Endothelial cell of umbilical vein (primary cell): ENCODE measurements around the gene SLC16A5. TPM values are rescaled to one million over a fixed set of nuclear protein-coding genes. Genes with fewer than 3 reads are reported as not detected.

Source experiments
- BruUV-seq: library from RNA; stranded (reverse); fragments of 400-500 nt; replicated peaks from 2 replicates; lab custom pipeline; 2021; lab: Mats Ljungman, UMichigan
- CTCF ChIA-PET: fragments of 300-600, 350-600 bp; sonication (Branson Sonifier 250); formaldehyde crosslinking; loops from one replicate; lab custom pipeline; 2021; ENCODE audit warnings: antibody characterized with exemption, inconsistent platforms; lab: Charles Lee
- POLR2A ChIA-PET: fragments of 300-600, 350-600 bp; sonication (Branson Sonifier 250); formaldehyde crosslinking; loops from one replicate; lab custom pipeline; 2021; ENCODE audit warnings: antibody characterized with exemption, inconsistent platforms; lab: Charles Lee
- DNase-seq: peaks from one replicate; pipeline ENCODE4 v3.0.0-alpha.2; 2011; ENCODE audit warnings: low read depth, low spot score
- FAIRE-seq: peaks from 2 replicates; lab custom pipeline; 2011; peaks lifted over from hg19 to GRCh38; lab: Jason Lieb, UNC
- H2AFZ ChIP-seq: 2 replicates; pipeline ENCODE4 v1.6.0; 2012; ENCODE audit warnings: low read depth, low read length, control low read depth, inconsistent platforms
- H3K27ac ChIP-seq: 2 replicates; pipeline ENCODE4 v1.5.1; 2011; ENCODE audit warnings: low read depth, mild to moderate bottlenecking, control low read depth, low read length, moderate library complexity; ENCODE audit not compliant: insufficient read depth
- H3K27me3 ChIP-seq, 2 experiments: 2 replicates each; pipeline versions ENCODE4 v1.6.0 to v1.6.1; 2011; ENCODE audit warnings: low read length in 2 of 2, mixed read lengths in 1 of 2; ENCODE audit not compliant: control insufficient read depth in 2 of 2, insufficient read depth in 2 of 2
- H3K36me3 ChIP-seq, 2 experiments: 2 replicates in 1 of 2; 3 replicates in 1 of 2; pipeline ENCODE4 v1.5.1; 2011; ENCODE audit warnings: low read length in 2 of 2, mild to moderate bottlenecking in 1 of 2, moderate library complexity in 1 of 2; ENCODE audit not compliant: control insufficient read depth in 2 of 2, insufficient read depth in 2 of 2; ENCODE audit errors: extremely low read depth in 1 of 2
- H3K4me1 ChIP-seq: 3 replicates; pipeline ENCODE4 v1.5.1; 2011; ENCODE audit warnings: mild to moderate bottlenecking, low read length; ENCODE audit not compliant: control insufficient read depth, insufficient read depth; ENCODE audit errors: extremely low read depth
- H3K4me2 ChIP-seq: 2 replicates; pipeline ENCODE4 v1.6.1; 2011; ENCODE audit warnings: low read length, control low read depth, mixed read lengths; ENCODE audit not compliant: insufficient read depth
- H3K4me3 ChIP-seq, 3 experiments: fragments of 200-600 bp in 1 of 3; sonication (generic), shearing (Covaris generic) in 1 of 3; replicated peaks in 1 of 3; 2 replicates each; pipeline ENCODE4 v1.5.1; 2011 to 2016; ENCODE audit warnings: control low read depth in 3 of 3, low read length in 3 of 3, mild to moderate bottlenecking in 2 of 3, inconsistent platforms in 1 of 3, low read depth in 1 of 3, moderate library complexity in 1 of 3; ENCODE audit not compliant: insufficient read depth in 1 of 3
- H3K79me2 ChIP-seq: 2 replicates; pipeline ENCODE4 v1.6.0; 2012; ENCODE audit warnings: low read length, inconsistent platforms; ENCODE audit not compliant: control insufficient read depth, insufficient read depth
- H3K9ac ChIP-seq: replicated peaks from 2 replicates; pipeline ENCODE3; 2011; ENCODE audit warnings: low read length, control low read depth; ENCODE audit not compliant: insufficient read depth; ENCODE audit errors: extremely low read depth
- H3K9me1 ChIP-seq: replicated peaks from 3 replicates; pipeline ENCODE4 v1.6.0; 2011; ENCODE audit warnings: mild to moderate bottlenecking, low read length; ENCODE audit not compliant: control insufficient read depth, insufficient read depth; ENCODE audit errors: extremely low read depth
- H3K9me3 ChIP-seq: replicated peaks from 2 replicates; pipeline ENCODE4 v1.5.1; 2012; ENCODE audit warnings: low read length, inconsistent platforms; ENCODE audit not compliant: control insufficient read depth, insufficient read depth
- H4K20me1 ChIP-seq: replicated peaks from 2 replicates; pipeline ENCODE3; 2011; ENCODE audit warnings: mild to moderate bottlenecking, low read length; ENCODE audit not compliant: control insufficient read depth, insufficient read depth; ENCODE audit errors: extremely low read depth
- EZH2 ChIP-seq: IDR thresholded peaks from 2 replicates; pipeline ENCODE4 v1.6.1; 2012; ENCODE audit warnings: borderline replicate concordance, low read depth, mild to moderate bottlenecking, moderate library complexity, low read length, inconsistent platforms; ENCODE audit not compliant: severe bottlenecking
- FOS ChIP-seq: IDR thresholded peaks from 2 replicates; pipeline ENCODE4 v1.6.1; 2011; ENCODE audit warnings: mild to moderate bottlenecking, low read length, moderate library complexity, borderline replicate concordance; ENCODE audit not compliant: insufficient read depth
- POLR2A ChIP-seq: IDR thresholded peaks from 2 replicates; pipeline ENCODE4 v1.6.1; 2012; ENCODE audit warnings: low read depth, mild to moderate bottlenecking, control low read depth, low read length
- POLR2AphosphoS5 ChIP-seq: IDR thresholded peaks from 2 replicates; pipeline ENCODE4 v1.6.1; 2012; ENCODE audit warnings: low read depth, mild to moderate bottlenecking, control low read depth, low read length, moderate library complexity; ENCODE audit not compliant: insufficient read depth
- dilution Hi-C: fragments of 300-500 bp; cut with MboI; formaldehyde crosslinking; loops from one replicate; pipeline ENCODE4 v1.15.0; 2019; ENCODE audit warnings: low sequenced_read_pairs; ENCODE audit not compliant: extremely low pct_ligation_motif_present
- intact Hi-C: fragments of 100-400 bp; cut with micrococcal nuclease; formaldehyde crosslinking; loops from one replicate; pipeline ENCODE4 v1.10.0; 2022
- polyA plus RNA-seq, 4 experiments: library from polyadenylated mRNA; depleted of rRNA in 3 of 4; stranded (reverse) in 3 of 4; unstranded in 1 of 4; fragments of >200 nt; gene quantifications; 2 replicates each; pipeline versions ENCODE4 v1.2.1 to v1.2.3, GENCODE V29; 2011 to 2012; ENCODE audit warnings: missing spikeins in 1 of 4
- total RNA-seq: library from RNA; stranded (reverse); gene quantifications from 2 replicates; pipeline ENCODE4 v1.2.3, GENCODE V29; 2021
- TF ChIP-seq, protein P1 (sequence below): IDR thresholded peaks from 2 replicates; pipeline ENCODE4 v1.6.1; 2011; ENCODE audit not compliant: insufficient read depth, insufficient read length

Gene SLC16A5
- total and polyA plus RNA-seq, 2 donors (not counting 3 experiments of a cell fraction or from before 2014, with no cell fraction given) = 16.4 to 23.3 TPM

GRCh38 chr17:75108193-75108592 is 20.4 kb downstream of the SLC16A5 start:
- Histone ChIP-seq H3K27me3 (no peaks in the 10 kb centered on the region), H3K4me1 (peaks cover 18% of the 10 kb centered on the region), H3K27ac (no peak overlapping the region), H4K20me1 (no peaks in the 10 kb centered on the region), H3K4me3 (no peak overlapping the region), H2AFZ (no peak overlapping the region), H3K4me2 (no peak overlapping the region), H3K9me1 (no peaks in the 10 kb centered on the region), H3K9me3 (no peaks in the 10 kb centered on the region), H3K9ac (no peak overlapping the region), H3K36me3 (no peaks in the 10 kb centered on the region), H3K79me2 (no peaks in the 10 kb centered on the region)
- TF ChIP-seq FOS = no peak
- no peak for TF ChIP-seq EZH2
- no peak for TF ChIP-seq POLR2A
- no peak for FAIRE-seq
- intact Hi-C loops = loop anchor here (5.0 kb wide), 2 partner anchors 61 to 74 kb away; partner anchors contain the start of genes ATP5PD, KCTD2 and SUMO2
- no TSS peak for BruUV-seq
- ChIA-PET POLR2A (no interaction called here), CTCF (interaction anchor here (4.3 to 5.1 kb wide), 2 partner anchors 20 to 46 kb away, joined by 35 to 80 read pairs; partner anchors contain the start of gene SLC16A5)
- DNase-seq = no peak
- dilution Hi-C loops = no loop called here

- Histone ChIP-seq H3K4me1 (peaks cover 20% of the 10 kb centered on the region), H3K4me2 (peak overlapping the region; percentile 57), H2AFZ (peak overlapping the region; percentile 89), H3K9me1 (no peaks in the 10 kb centered on the region), H4K20me1 (no peaks in the 10 kb centered on the region), H3K4me3 (peak overlapping the region in 2 of 3 experiments; percentile 73 to 74), H3K27me3 (no peaks in the 10 kb centered on the region), H3K27ac (no peak overlapping the region), H3K9ac (no peak overlapping the region), H3K9me3 (no peaks in the 10 kb centered on the region), H3K36me3 (no peaks in the 10 kb centered on the region), H3K79me2 (no peaks in the 10 kb centered on the region)
- ChIA-PET CTCF (interaction anchor here (0.6 to 4.3 kb wide), 9 partner anchors 16 to 147 kb away, joined by 3 to 37 read pairs (median 5); no protein-coding TSS in a partner anchor), POLR2A (no interaction called here)
- TF ChIP-seq, protein P1, sequence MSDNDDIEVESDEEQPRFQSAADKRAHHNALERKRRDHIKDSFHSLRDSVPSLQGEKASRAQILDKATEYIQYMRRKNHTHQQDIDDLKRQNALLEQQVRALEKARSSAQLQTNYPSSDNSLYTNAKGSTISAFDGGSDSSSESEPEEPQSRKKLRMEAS = no peak
- TF ChIP-seq POLR2A (no peak), EZH2 (no peak), POLR2AphosphoS5 (no peak)
- dilution Hi-C loops = no loop called here
- DNase-seq = no peak
- intact Hi-C loops = loop anchor here (5.0 kb wide), 2 partner anchors 62 to 73 kb away; partner anchors contain the start of genes ATP5PD, KCTD2 and SUMO2
- BruUV-seq = no TSS peak
- FAIRE-seq = no peak
Observed at GRCh38 chr17:75109046-75109406, 21.3 kb downstream of the SLC16A5 start.
